HG03457 (cell line): ENCODE measurements around the gene TRAF2.

Experiments
- ATAC-seq: cut with Tn5 transposase; IDR thresholded peaks from one replicate; pipeline ENCODE4 v1.9.1; 2021; ENCODE audit warnings: moderate number of reproducible peaks; ENCODE audit not compliant: unreplicated experiment

The TRAF2 gene

DNA sequence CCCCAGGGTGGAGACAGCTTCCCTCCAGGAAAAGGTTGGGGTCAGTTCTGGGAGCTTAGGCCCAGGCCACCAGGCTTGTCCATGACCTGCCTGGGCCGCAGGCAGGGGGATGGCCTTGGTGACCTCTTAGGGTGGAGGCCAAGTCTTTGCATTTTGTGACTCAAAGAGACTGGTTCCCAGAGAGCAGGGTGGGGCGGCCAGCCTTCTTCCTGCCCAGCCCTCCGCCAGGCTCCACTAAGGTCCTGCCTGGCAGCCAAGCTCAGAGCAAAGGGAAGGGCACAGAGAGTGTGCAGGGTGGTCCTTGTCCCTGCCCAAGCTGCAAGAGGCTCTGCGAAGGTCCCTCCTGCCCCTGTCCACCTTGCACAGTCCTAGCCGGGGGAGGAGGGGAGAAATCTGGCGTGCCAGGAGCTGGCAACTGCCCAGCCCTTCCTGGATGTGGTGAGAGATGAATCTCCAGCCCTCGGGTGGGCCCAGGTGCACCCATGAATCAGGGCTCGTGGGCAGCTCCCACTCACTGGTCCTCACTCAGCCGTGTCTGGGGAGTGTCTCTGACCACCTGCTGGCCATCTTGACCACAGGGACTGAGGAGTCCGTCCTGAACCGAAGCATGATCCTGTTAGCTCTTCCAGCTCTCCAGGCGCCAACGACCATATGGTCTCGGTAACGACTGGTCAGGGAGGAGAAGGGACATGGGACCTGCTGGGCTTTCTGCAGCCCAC lies 88.7 kb downstream of the TRAF2 start:
- no peak for ATAC-seq

DNA sequence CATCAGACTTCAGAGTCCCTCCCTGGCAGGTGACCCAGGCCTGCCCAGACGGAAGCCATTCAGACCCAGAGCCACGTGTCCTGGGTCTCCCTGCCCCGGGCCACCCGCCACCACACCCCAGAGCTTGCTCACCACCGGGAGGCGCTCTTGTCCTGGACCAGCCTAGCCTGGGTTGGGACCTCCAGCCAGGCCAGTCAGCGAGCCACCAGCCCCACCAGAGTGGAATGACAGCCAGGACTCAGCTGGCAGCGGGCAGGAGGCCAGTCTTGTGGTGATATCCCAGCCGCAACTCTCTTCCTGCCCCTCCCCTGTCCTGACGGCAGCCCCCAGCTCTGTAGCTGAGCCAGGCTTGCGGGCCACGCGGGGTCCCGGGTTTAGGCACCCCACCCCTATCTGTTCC lies 89.3 kb downstream of the TRAF2 start:
- ATAC-seq, result no peak
